ENCODE measurements around the gene HIPK2.

The HIPK2 gene

GRCh38 chr7:139718859-139719258 lies 58.9 kb downstream of the HIPK2 start:
- no peak for TF ChIP-seq REST (IDR thresholded peaks at IDR 0.05; ENCODE audit: low read depth)
- no peak for TF ChIP-seq FOXM1 (IDR thresholded peaks at IDR 0.05; ENCODE audit: borderline replicate concordance, low read depth)
- TF ChIP-seq RAD21 (IDR thresholded peaks at IDR 0.05; ENCODE audit: low read depth), result no peak
- TF ChIP-seq CEBPB (IDR thresholded peaks at IDR 0.05), result no peak
- TF ChIP-seq ZBTB7A (IDR thresholded peaks at IDR 0.05; ENCODE audit: low read depth), result no peak
- no peak for TF ChIP-seq USF1 (IDR thresholded peaks at IDR 0.05)
- TF ChIP-seq YY1 (IDR thresholded peaks at IDR 0.05; ENCODE audit: low read depth), result no peak
- TF ChIP-seq TCF12 (IDR thresholded peaks at IDR 0.05; ENCODE audit: low read depth), result no peak
- TF ChIP-seq CREB1 (IDR thresholded peaks at IDR 0.05; ENCODE audit: low read depth), result no peak
- no peak for TF ChIP-seq EGR1 (IDR thresholded peaks at IDR 0.05)
- no peak for TF ChIP-seq NFIC (IDR thresholded peaks at IDR 0.05)
- TF ChIP-seq TEAD4 (IDR thresholded peaks at IDR 0.05), result no peak
- no peak for TF ChIP-seq MAX (IDR thresholded peaks at IDR 0.05)

- TF ChIP-seq REST (IDR thresholded peaks at IDR 0.05; ENCODE audit: low read depth), result no peak
- no peak for TF ChIP-seq NFIC (IDR thresholded peaks at IDR 0.05)
- TF ChIP-seq RAD21 (IDR thresholded peaks at IDR 0.05; ENCODE audit: low read depth), result no peak
- no peak for TF ChIP-seq TAF1 (IDR thresholded peaks at IDR 0.05; ENCODE audit: low read depth)
Observed at GRCh38 chr7:139718141-139718540, 59.7 kb downstream of the HIPK2 start.

- TF ChIP-seq USF1 (IDR thresholded peaks at IDR 0.05), result no peak
- TF ChIP-seq RAD21 (IDR thresholded peaks at IDR 0.05; ENCODE audit: low read depth), result no peak
- TF ChIP-seq EP300 (IDR thresholded peaks at IDR 0.05; ENCODE audit: borderline replicate concordance), result no peak
- TF ChIP-seq YY1 (IDR thresholded peaks at IDR 0.05; ENCODE audit: low read depth), result no peak
- no peak for TF ChIP-seq CEBPB (IDR thresholded peaks at IDR 0.05)
- no peak for TF ChIP-seq MAX (IDR thresholded peaks at IDR 0.05)
- no peak for TF ChIP-seq REST (IDR thresholded peaks at IDR 0.05; ENCODE audit: low read depth)
- TF ChIP-seq EGR1 (IDR thresholded peaks at IDR 0.05), result no peak
- TF ChIP-seq TEAD4 (IDR thresholded peaks at IDR 0.05), result no peak
- no peak for TF ChIP-seq ZBTB7A (IDR thresholded peaks at IDR 0.05; ENCODE audit: low read depth)
- no peak for TF ChIP-seq CREB1 (IDR thresholded peaks at IDR 0.05; ENCODE audit: low read depth)
- no peak for TF ChIP-seq TCF12 (IDR thresholded peaks at IDR 0.05; ENCODE audit: low read depth)
- TF ChIP-seq FOXM1 (IDR thresholded peaks at IDR 0.05; ENCODE audit: borderline replicate concordance, low read depth), result no peak
- no peak for TF ChIP-seq TAF1 (IDR thresholded peaks at IDR 0.05; ENCODE audit: low read depth)
- no peak for TF ChIP-seq NFIC (IDR thresholded peaks at IDR 0.05)
Observed at GRCh38 chr7:139716156-139716942, 61.4 kb downstream of the HIPK2 start.

GRCh38 chr7:139715194-139715815 lies 62.5 kb downstream of the HIPK2 start:
- TF ChIP-seq TCF12 (IDR thresholded peaks at IDR 0.05; ENCODE audit: low read depth) (no peak), NFIC (IDR thresholded peaks at IDR 0.05) (no peak), FOXM1 (IDR thresholded peaks at IDR 0.05; ENCODE audit: borderline replicate concordance, low read depth) (no peak), YY1 (IDR thresholded peaks at IDR 0.05; ENCODE audit: low read depth) (no peak), TEAD4 (IDR thresholded peaks at IDR 0.05) (no peak), MAX (IDR thresholded peaks at IDR 0.05) (no peak), EP300 (IDR thresholded peaks at IDR 0.05; ENCODE audit: borderline replicate concordance) (no peak), CREB1 (IDR thresholded peaks at IDR 0.05; ENCODE audit: low read depth) (no peak), TAF1 (IDR thresholded peaks at IDR 0.05; ENCODE audit: low read depth) (no peak), EGR1 (IDR thresholded peaks at IDR 0.05) (no peak), CEBPB (IDR thresholded peaks at IDR 0.05) (no peak), USF1 (IDR thresholded peaks at IDR 0.05) (no peak), RAD21 (IDR thresholded peaks at IDR 0.05; ENCODE audit: low read depth) (no peak), ZBTB7A (IDR thresholded peaks at IDR 0.05; ENCODE audit: low read depth) (no peak), REST (IDR thresholded peaks at IDR 0.05; ENCODE audit: low read depth) (no peak)
